Hematopoietic multipotent progenitor cell treated with erythropoietin and hydrocortisone succinate and interleukin-3 and kit ligand, for 17 days (in vitro differentiated cells): Measurements from ENCODE around the gene RNF20.
"Not testable (repeated sequence)": the region's sequence is repeated elsewhere in the genome, so short reads cannot be mapped to it uniquely, and the experiment has no call there.

Experiments
- DNase-seq: peaks from one replicate; pipeline ENCODE4 v3.0.0-alpha.2; 2015; ENCODE audit warnings: low spot score

RNF20 gene

GRCh38 chr9:101536938-101537337, 3.3 kb downstream of the RNF20 start:
- DNase-seq, result no peak

DNA sequence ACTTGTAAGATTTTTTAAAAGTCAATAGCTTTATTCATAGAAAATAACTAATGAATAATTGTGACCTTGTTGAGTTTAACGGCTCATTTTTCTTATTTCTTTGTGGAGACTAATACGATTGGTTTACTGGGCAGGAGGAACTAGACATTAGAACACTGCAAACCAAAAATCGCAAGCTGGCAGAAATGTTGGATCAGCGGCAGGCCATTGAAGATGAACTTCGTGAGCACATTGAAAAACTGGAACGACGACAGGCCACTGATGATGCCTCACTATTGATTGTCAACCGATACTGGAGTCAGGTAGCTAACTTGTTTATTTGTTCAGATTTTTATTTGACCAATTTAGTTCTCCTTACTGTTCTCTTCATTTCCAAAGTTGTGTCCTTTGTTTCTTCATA, 6.4 kb downstream of the RNF20 start:
- no peak for DNase-seq

- no peak for DNase-seq
Observed at GRCh38 chr9:101543098-101543735, 9.6 kb downstream of the RNF20 start.

- DNase-seq, result not testable (repeated sequence)
Observed at GRCh38 chr9:101549472-101550098, 15.9 kb downstream of the RNF20 start.

DNA sequence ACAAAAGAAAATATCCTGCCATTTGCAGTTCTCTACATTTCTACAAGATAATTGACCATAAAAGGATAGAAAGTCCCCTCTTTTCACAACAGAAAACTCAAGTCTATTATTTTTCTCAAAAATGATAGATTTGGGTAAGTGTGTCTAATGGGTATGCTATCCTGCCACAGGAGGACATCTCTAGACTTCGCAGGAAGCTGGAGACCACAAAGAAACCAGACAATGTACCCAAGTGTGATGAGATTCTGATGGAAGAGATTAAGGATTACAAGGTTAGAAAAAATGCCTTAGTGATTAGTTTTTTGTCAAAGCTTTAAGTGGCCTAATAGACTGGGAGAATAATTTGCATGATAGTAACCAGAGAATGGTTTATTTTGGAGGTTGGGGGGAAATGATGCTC, 28.1 kb downstream of the RNF20 start:
- DNase-seq, result no peak

GRCh38 chr9:101562966-101563365, 29.3 kb downstream of the RNF20 start:
- DNase-seq, result no peak

DNA sequence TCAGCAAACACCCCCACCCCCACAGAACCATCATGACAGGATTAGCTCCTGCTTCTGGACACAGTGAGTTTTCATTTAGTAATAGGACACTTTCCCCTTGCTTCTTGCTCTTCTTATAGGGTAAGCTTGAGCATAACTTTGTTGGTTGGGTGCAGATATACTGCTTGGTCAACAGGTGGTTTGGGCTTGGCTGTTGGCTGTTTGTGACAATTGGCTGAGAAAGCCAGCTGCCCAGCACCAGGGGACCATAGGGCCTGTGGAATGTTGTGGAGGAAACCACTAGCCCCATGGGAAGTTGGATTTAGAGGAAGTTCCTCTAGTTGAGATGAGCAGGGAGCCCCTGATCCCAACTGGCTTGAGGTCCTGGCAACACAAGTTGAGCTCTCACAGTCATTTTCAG, 30.6 kb downstream of the RNF20 start:
- DNase-seq, result no peak

- DNase-seq, result peak; percentile 68
Observed at GRCh38 chr9:101566904-101567724, 33.5 kb downstream of the RNF20 start.

- peak; percentile 19 for DNase-seq
Observed at GRCh38 chr9:101567725-101568350, 34.2 kb downstream of the RNF20 start.

- peak; percentile 75 for DNase-seq
Observed at GRCh38 chr9:101569741-101570501, 36.3 kb downstream of the RNF20 start.

- DNase-seq, result peak; percentile 52
Observed at GRCh38 chr9:101571114-101571513, 37.5 kb downstream of the RNF20 start.

DNA sequence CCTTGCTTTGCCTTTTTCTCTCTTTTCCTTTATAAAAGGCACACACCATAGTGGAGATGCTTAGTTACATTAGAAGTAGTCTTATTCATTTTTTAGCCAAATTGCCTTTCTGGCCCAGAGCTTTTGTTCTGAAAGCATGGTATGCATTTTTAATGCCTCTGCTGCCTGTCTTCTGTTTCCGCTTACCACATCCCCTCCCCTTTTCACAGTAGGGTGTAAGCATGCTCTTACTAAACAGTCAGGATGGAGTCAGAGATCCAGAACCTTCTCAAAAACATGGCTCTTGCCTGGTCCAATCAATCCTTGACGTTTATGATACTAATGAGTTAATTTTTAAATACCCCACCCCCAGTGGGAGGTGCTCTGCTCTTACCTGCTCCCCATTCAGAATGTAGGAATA, 38.7 kb downstream of the RNF20 start:
- DNase-seq, result no peak

GRCh38 chr9:101574731-101575333, 41.2 kb downstream of the RNF20 start:
- DNase-seq, result no peak

GRCh38 chr9:101578378-101578777, 44.7 kb downstream of the RNF20 start:
- no peak for DNase-seq

DNA sequence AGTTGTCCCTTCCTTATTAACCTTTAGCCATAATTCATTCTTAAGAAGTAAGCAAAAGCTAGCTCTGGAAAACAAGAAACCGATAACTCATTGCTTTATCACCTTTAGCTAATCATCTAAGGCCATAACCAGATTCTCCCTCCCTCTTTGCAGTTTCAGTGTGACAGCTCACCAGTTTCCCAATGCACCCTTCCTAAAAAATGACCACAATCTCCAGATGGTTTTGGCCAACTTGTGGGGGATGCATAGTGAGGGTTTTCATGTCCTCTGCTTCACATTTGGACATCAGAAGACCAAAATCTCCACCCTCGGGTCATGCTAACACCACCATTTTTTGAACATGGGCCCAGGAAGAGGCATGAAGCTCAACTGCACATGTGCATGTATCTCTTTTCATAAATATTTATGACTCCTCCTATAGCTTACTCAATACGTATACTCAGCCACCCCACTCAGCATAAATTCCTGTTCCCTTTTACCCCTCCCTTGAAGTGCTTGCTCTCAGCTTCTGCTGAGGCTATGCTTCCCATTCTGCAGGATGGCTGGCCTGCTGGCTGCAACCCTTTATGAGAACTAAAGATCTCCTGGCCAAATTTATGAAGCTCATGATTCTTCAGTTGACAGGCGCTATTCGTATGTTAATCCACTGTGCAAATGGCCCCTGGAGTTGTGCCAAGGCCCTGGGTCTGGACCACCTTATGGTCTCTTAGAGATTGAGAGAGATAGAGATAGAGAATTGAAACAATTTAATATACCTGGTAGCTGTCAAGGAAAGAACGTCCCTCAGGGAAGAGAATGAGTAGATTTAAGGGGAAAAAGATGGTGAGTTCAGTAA, 46.3 kb downstream of the RNF20 start:
- no peak for DNase-seq

- DNase-seq, result no peak
Observed at GRCh38 chr9:101582553-101582952, 48.9 kb downstream of the RNF20 start.

DNA sequence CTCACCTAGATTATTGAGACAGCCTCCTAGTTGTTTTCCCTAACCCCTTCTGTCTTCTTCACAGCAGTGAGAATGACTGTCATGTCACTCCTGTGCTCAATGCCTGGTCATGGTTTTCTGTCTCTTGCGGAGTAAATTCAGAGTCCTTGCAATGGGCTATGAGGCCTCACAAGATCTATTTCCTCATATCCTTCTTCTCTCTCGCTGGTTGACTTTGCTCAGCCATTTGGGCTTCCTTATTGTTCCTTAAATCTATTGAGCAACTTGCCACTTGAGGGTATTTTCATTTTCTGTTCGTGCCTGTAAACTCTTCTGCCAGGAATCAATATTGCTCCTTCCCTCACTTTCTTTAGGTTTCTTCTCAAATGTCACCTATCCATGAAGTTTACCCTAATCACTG, 52.1 kb downstream of the RNF20 start:
- no peak for DNase-seq

GRCh38 chr9:101586651-101587050, 53.0 kb downstream of the RNF20 start:
- DNase-seq, result no peak

DNA sequence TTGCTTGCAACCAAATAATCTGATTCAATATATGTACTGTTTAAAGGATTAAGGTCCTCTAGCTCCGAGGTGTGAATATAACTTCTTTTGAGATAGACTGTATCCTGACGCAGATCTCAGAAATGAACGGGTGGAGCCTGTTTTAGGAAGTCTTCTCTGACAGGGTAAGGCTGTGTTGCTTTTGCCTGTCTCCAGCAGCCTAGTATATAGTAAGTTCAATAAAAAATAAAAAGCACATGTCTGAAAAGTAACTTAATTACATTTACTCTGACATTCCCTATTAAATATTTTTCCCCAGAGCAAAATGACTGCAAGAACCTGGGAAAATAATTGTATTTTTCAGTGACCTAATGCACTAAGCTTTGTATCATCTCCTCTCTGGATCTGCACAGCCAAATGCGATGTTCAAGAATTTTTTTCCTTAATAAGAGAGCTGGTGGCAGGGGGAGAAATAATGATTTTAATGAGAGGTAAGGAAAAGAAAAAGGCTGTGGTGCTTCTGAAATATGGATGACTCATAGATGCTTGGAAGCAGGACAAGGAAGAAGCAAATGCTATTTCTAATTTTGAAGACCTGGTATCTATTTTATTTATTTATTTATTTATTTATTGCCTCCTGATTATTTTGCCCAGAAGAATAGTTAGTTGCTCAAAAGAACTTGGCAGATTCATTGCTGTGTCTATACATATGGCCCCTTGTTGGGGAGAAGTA, 53.8 kb downstream of the RNF20 start:
- DNase-seq, result no peak

GRCh38 chr9:101590074-101590473, 56.4 kb downstream of the RNF20 start:
- DNase-seq, result not testable (repeated sequence)
